NCI-H510A treated with DMSO at 0.1 percent for 48 hours (cell line): ENCODE results near the gene EDN2.
A peak's percentile ranks its signal among the peaks of the same experiment; 100 is the strongest.

Experiments
- DNase-seq: peaks from one replicate; lab custom pipeline; 2025; lab: John Stamatoyannopoulos, UW

The EDN2 gene

DNA sequence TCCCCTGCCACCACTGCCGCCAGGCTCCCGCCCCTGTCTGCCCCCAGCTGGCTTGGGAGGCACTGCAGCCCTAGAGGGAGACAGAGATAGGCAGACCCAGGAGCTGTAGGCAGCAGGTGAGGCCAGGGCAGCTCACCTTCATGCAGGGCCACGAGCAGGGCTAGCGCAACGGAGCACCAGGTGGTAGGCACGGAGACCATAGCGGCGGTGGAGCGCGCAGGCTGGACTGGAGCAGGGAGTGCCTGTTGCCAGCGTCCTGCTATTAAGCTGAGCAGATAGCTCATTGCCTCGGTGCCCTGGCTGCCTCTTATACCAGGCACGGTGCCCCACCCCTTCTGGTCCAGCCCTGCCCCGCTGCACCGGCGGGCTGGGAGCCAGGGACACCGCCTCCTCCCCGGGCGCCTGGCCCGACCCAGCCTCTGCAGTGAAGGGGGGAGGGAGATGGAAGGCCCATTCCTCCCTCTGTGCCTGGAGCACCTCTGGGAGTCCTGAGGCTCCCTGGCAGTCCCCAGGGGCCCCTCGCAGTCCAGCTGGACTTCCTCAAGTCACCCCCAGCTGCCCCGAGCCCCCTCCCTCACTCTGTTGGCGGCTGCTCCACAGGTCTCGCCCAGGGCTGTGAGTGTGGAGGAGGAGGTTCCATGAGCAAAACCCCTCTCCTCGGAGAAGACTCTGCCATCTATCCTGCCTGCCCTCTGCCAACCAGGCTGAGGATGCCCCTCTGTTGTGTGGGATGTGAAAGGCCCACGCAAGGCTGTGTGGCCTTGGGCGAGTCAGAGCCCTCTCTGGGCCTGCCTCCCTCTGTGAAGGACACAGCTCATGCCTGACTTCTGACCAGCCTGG is at the start of gene EDN2:
Gene EDN2, minus strand, starts transcription at position 282 of the 840 bp plus-strand sequence. Its CDS starts 82 bp downstream, at position 200.
- DNase-seq: peak; percentile 100

DNA sequence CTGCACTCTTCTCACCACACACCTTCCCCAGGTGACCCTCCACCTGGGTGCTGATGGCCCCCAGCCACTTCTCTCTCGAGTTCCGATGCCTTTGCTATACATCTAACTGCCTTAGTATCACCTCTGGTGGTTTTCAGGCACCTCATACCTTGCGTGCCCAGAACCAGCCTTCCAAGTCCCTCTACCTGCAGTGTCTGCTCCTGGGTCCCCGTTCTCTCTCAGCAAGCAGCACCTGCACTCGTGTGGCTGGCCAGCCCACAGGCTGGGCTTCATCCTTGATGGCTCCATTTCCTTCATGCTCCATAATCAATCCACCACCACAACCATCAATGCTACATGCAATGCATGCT is 49.2 kb upstream of the EDN2 start:
- no peak for DNase-seq

- no peak for DNase-seq
Measured at GRCh38 chr1:41533016-41533730, 48.7 kb upstream of the EDN2 start.

GRCh38 chr1:41532206-41532975 is 47.9 kb upstream of the EDN2 start:
- no peak for DNase-seq

GRCh38 chr1:41530411-41530810 is 45.9 kb upstream of the EDN2 start:
- DNase-seq: no peak

- no peak for DNase-seq
Measured at GRCh38 chr1:41529621-41530395, 45.3 kb upstream of the EDN2 start.

DNA sequence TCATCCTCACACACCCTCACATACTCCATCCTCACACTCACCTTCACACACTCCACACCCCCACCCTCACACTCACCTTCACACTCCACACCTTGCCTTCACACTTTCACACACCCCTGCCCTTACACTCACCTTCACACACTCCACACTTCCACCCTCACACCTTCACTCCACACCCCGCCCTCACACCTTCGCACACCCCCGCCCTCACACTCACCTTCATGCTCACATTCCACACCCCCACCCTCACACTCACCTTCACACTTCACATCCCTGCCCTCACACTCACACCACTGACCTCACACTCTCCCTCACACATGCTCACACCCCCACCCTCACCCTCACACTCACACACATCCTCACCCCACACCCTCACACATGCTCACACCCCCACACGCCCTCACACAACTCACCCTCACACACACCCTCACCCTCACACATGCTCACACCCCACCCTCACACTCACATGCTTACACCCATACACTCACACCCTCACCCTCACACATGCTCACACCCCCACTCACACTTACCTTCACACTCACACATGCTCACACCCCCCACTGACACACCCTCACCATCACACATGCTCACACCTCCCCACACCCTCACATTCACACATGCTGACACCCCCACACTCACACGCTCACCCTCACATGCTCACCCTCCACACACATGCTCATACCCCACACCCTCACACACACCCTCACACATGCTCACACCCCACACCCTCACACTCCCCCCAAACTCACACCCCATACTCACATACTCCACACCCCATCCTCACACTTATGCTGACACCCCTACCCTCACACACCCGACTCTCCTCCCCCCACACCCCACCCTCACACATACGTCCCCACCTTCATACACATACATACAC is 44.5 kb upstream of the EDN2 start:
- DNase-seq: no peak

- no peak for DNase-seq
Measured at GRCh38 chr1:41528106-41528505, 43.6 kb upstream of the EDN2 start.

GRCh38 chr1:41526956-41527561 is 42.6 kb upstream of the EDN2 start:
- DNase-seq: no peak

- peak; percentile 54 for DNase-seq
Measured at GRCh38 chr1:41525891-41526587, 41.6 kb upstream of the EDN2 start.

GRCh38 chr1:41524676-41525675 is 40.5 kb upstream of the EDN2 start:
- no peak for DNase-seq

- DNase-seq: no peak
Measured at GRCh38 chr1:41523949-41524675, 39.6 kb upstream of the EDN2 start.

GRCh38 chr1:41523071-41523470 is 38.6 kb upstream of the EDN2 start:
- no peak for DNase-seq

GRCh38 chr1:41521766-41522165 is 37.3 kb upstream of the EDN2 start:
- DNase-seq: no peak

GRCh38 chr1:41520951-41521752 is 36.7 kb upstream of the EDN2 start:
- no peak for DNase-seq

DNA sequence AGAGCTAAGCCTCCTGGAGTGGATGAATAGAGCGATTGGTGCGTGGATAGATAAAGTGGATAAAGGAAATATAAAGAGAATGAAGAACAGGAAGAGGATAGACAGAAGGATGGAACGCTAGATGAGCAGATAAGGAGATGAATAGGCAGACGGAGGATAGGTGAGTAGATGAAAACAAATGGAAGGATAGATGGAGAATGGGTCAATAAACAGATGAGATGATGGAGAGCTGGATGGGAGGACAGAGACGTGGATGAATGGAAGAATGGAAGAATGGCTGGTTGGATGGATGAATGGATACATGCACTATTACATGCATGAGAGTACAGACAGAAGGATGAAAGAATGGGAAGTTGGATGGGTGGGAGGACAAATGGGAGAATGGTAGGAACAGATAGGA is 35.2 kb upstream of the EDN2 start:
- DNase-seq: no peak

DNA sequence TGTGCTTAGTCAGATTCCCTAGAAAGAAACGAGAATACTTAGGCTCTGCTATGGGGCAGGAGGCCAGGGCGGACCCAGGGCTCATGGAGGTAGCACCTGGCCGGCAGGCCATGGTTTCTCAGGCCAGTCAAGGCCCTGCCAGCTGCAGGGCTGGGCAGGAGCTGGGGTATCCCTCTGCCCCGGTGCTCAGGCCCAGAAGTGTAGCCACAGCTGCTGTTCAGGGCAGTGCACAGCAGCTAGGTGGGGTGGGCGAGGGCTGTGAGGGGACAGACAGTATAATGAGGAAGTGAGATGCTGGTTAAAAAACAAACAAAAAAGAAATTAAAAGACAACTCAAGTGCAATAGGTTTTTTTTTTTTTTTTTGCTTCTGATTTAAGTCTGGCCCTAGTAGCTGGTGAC is 34.0 kb upstream of the EDN2 start:
- no peak for DNase-seq
